Breast epithelium (tissue), 3 donors: ENCODE results near the gene RYR3.

Experiments used
- POLR2A ChIP-seq: fragments of 450-650 bp; IDR thresholded peaks from one replicate; pipeline ENCODE4 v1.6.1; 2016; ENCODE audit warnings: antibody characterized with exemption, mild to moderate bottlenecking, moderate library complexity
- POLR2AphosphoS5 ChIP-seq, 3 donors: sonication (generic); formaldehyde crosslinking; IDR thresholded peaks; one replicate each; pipeline ENCODE4 v1.6.1; 2017; ENCODE audit warnings: antibody characterized with exemption in 3 of 3
- TF ChIP-seq, protein P1 (sequence below), 3 donors: fragments of 450-650 bp; IDR thresholded peaks; one replicate each; pipeline ENCODE4 v1.5.1; 2016 to 2017; ENCODE audit warnings: antibody characterized with exemption in 3 of 3, mild to moderate bottlenecking in 3 of 3, moderate library complexity in 3 of 3

DNA sequence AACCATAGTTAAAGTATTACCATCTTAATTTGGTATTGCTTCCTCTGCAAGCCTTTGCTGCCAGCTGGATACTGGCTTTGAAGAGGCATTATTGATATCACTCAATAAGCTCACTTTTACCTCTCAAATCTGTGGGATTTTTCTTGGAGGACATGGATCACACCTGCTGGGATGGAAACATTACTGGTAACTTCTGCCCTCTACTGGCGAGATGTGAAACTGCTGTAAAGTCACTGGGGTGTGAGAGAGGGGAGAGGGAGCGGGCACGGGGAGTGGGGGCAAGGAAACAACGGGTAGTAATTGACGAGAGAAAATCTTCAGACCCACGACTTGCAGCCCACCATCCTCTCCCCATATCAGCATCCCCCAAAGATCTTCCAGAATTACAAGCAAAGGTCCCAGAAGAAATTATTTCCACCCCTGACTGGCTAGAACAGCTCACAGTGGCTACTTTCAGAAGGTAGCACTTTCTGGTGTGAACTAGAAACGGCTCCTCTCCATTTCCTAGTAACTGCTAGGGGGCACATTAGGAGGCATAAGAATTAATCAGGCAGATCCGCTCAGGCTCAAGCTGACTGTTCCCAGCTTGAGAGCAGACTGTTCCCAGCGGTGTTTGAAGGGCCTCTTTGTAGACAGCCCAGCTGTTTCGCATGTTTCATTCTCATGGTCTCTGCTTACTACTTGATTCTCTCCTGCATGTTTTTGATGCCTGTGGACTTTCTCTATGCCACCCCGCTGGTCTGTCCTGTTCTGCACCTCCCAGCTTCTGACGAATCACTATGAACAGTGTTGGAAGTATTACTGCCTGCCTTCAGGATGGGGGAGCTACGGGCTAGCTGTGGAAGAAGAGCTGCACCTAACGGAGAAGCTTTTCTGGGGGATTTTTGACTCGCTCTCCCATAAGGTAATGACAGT is 427.2 kb downstream of the RYR3 start:
- TF ChIP-seq POLR2AphosphoS5 (IDR thresholded peaks at IDR 0.05) (no peak), POLR2A (no peak)
- TF ChIP-seq, protein P1, sequence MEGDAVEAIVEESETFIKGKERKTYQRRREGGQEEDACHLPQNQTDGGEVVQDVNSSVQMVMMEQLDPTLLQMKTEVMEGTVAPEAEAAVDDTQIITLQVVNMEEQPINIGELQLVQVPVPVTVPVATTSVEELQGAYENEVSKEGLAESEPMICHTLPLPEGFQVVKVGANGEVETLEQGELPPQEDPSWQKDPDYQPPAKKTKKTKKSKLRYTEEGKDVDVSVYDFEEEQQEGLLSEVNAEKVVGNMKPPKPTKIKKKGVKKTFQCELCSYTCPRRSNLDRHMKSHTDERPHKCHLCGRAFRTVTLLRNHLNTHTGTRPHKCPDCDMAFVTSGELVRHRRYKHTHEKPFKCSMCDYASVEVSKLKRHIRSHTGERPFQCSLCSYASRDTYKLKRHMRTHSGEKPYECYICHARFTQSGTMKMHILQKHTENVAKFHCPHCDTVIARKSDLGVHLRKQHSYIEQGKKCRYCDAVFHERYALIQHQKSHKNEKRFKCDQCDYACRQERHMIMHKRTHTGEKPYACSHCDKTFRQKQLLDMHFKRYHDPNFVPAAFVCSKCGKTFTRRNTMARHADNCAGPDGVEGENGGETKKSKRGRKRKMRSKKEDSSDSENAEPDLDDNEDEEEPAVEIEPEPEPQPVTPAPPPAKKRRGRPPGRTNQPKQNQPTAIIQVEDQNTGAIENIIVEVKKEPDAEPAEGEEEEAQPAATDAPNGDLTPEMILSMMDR (IDR thresholded peaks at IDR 0.05), result peak in 2 of 3 donors; percentile 42 to 52
